Measurements from ENCODE around the gene OSTC.

The OSTC gene

GRCh38 chr4:108636246-108636645, 14.2 kb upstream of the OSTC start:
- Histone ChIP-seq H3K4me1 (ENCODE audit: low read depth, poor library complexity, severe bottlenecking) (no peaks in the 10 kb centered on the region), H3K4me3 (IDR thresholded peaks at IDR 0.05; ENCODE audit: insufficient read depth, low read depth, low read length) (no peak overlapping the region), H3K27ac (no peak overlapping the region), H3K9ac (no peak overlapping the region), H3K79me2 (ENCODE audit: insufficient read depth, low read depth) (no peaks in the 10 kb centered on the region), H3K36me3 (ENCODE audit: insufficient read depth) (no peaks in the 10 kb centered on the region; the same call in 1 of the 2 replicates), H4K20me1 (ENCODE audit: insufficient read depth) (no peaks in the 10 kb centered on the region), H2AFZ (ENCODE audit: low read depth) (no peak overlapping the region), H3K27me3 (ENCODE audit: insufficient read depth, low read depth) (no peaks in the 10 kb centered on the region), H3K4me2 (no peak overlapping the region)
- no peak for TF ChIP-seq CTCF (conservative IDR thresholded peaks at IDR 0.05; ENCODE audit: low read depth, low read length)

GRCh38 chr4:108637856-108638255, 12.5 kb upstream of the OSTC start:
- H3K4me3 ChIP-seq (IDR thresholded peaks at IDR 0.05; ENCODE audit: insufficient read depth, low read depth, low read length): no peak overlapping the region
- H2AFZ ChIP-seq (ENCODE audit: low read depth): no peak overlapping the region
- no peaks in the 10 kb centered on the region for H3K4me1 ChIP-seq (ENCODE audit: low read depth, poor library complexity, severe bottlenecking)
- no peak overlapping the region for H3K4me2 ChIP-seq
- TF ChIP-seq CTCF (conservative IDR thresholded peaks at IDR 0.05; ENCODE audit: low read depth, low read length): no peak; the same call in 1 of the 2 replicates
- H3K27me3 ChIP-seq (ENCODE audit: insufficient read depth, low read depth): no peaks in the 10 kb centered on the region
- H3K36me3 ChIP-seq (ENCODE audit: insufficient read depth): no peaks in the 10 kb centered on the region
- no peak overlapping the region for H3K27ac ChIP-seq
- H4K20me1 ChIP-seq (ENCODE audit: insufficient read depth): no peaks in the 10 kb centered on the region
- no peaks in the 10 kb centered on the region for H3K79me2 ChIP-seq (ENCODE audit: insufficient read depth, low read depth)
- no peak overlapping the region for H3K9ac ChIP-seq

GRCh38 chr4:108644237-108644636, 6.2 kb upstream of the OSTC start:
- no peak overlapping the region for H3K27ac ChIP-seq
- H2AFZ ChIP-seq (ENCODE audit: low read depth): no peak overlapping the region
- no peak for TF ChIP-seq CTCF (conservative IDR thresholded peaks at IDR 0.05; ENCODE audit: low read depth, low read length)

GRCh38 chr4:108646706-108647105, 3.7 kb upstream of the OSTC start:
- H3K79me2 ChIP-seq (ENCODE audit: insufficient read depth, low read depth): peaks cover 13% of the 10 kb centered on the region
- H3K36me3 ChIP-seq (ENCODE audit: insufficient read depth): no peaks in the 10 kb centered on the region
- no peak overlapping the region for H3K27ac ChIP-seq
- no peaks in the 10 kb centered on the region for H3K27me3 ChIP-seq (ENCODE audit: insufficient read depth, low read depth)
- peaks cover 25% of the 10 kb centered on the region for H3K4me1 ChIP-seq (ENCODE audit: low read depth, poor library complexity, severe bottlenecking)
- no peak overlapping the region; the same call in 1 of the 2 replicates for H3K4me2 ChIP-seq
- no peaks in the 10 kb centered on the region for H4K20me1 ChIP-seq (ENCODE audit: insufficient read depth)
- H3K9ac ChIP-seq: no peak overlapping the region
- no peak overlapping the region for H2AFZ ChIP-seq (ENCODE audit: low read depth)
- TF ChIP-seq CTCF (conservative IDR thresholded peaks at IDR 0.05; ENCODE audit: low read depth, low read length): no peak
- H3K4me3 ChIP-seq (IDR thresholded peaks at IDR 0.05; ENCODE audit: insufficient read depth, low read depth, low read length): no peak overlapping the region

More at GRCh38 chr4:108644237-108644636, 6.2 kb upstream of the OSTC start:
- no peaks in the 10 kb centered on the region for H3K36me3 ChIP-seq (ENCODE audit: insufficient read depth)
- H3K4me1 ChIP-seq (ENCODE audit: low read depth, poor library complexity, severe bottlenecking): peaks cover 15% of the 10 kb centered on the region
- no peak overlapping the region for H3K4me3 ChIP-seq (IDR thresholded peaks at IDR 0.05; ENCODE audit: insufficient read depth, low read depth, low read length)
- H3K4me2 ChIP-seq: peak overlapping the region; percentile 24; the same call in 1 of the 2 replicates
- H4K20me1 ChIP-seq (ENCODE audit: insufficient read depth): no peaks in the 10 kb centered on the region
- no peak overlapping the region for H3K9ac ChIP-seq
- H3K79me2 ChIP-seq (ENCODE audit: insufficient read depth, low read depth): no peaks in the 10 kb centered on the region
- no peaks in the 10 kb centered on the region for H3K27me3 ChIP-seq (ENCODE audit: insufficient read depth, low read depth)

All from KMS-11 (cell line).